Activated T-cell treated with anti-CD3 and anti-CD28 coated beads, Interleukin-2, amount 50 U/mL, for 72 hours (primary cell): ENCODE measurements around the gene CHCHD4. TPM values are rescaled to one million over a fixed set of nuclear protein-coding genes. Genes with fewer than 3 reads are reported as not detected.
A peak's percentile ranks its signal among the peaks of the same experiment; 100 is the strongest.

ENCODE experiments used
- ATAC-seq, 2 donors: fragments of 150-1000 bp; cut with Tn5 transposase; replicated peaks in 1 of 2; 2 replicates each; pipeline ENCODE4 v1.10.0; 2021; ENCODE audit warnings: moderate library complexity in 2 of 2, mild to moderate bottlenecking in 1 of 2
- DNase-seq, 2 donors: peaks; one replicate each; pipeline ENCODE4 v3.0.0; 2021 to 2022; ENCODE audit warnings: mixed read lengths in 1 of 2
- H3K27ac Mint-ChIP-seq: one replicate; pipeline ENCODE4 v1.8.0; 2022; ENCODE audit warnings: mild to moderate bottlenecking, moderate library complexity, mixed read lengths
- H3K27me3 Mint-ChIP-seq: one replicate; pipeline ENCODE4 v1.8.0; 2022; ENCODE audit warnings: low read depth, mixed read lengths
- H3K36me3 Mint-ChIP-seq, 2 donors: one replicate each; pipeline ENCODE4 v1.8.0; 2022; ENCODE audit warnings: mixed read lengths in 2 of 2, mild to moderate bottlenecking in 1 of 2; ENCODE audit not compliant: insufficient read depth in 2 of 2
- H3K4me1 Mint-ChIP-seq: one replicate; pipeline ENCODE4 v1.8.0; 2022; ENCODE audit warnings: low read depth, mixed read lengths
- H3K4me3 Mint-ChIP-seq, 2 donors: one replicate each; pipeline ENCODE4 v1.8.0; 2022; ENCODE audit warnings: mild to moderate bottlenecking in 2 of 2, mixed read lengths in 2 of 2, moderate library complexity in 2 of 2
- H3K9me3 Mint-ChIP-seq, 2 donors: one replicate each; pipeline ENCODE4 v1.8.0; 2022; ENCODE audit warnings: mixed read lengths in 2 of 2
- total RNA-seq, 2 donors: library from RNA; stranded (reverse); gene quantifications; one replicate each; pipeline ENCODE4 v1.2.3, GENCODE V29; 2022

The CHCHD4 gene
- total RNA-seq, 2 donors from 2014 or later, result 14.7 to 15.6 TPM

DNA sequence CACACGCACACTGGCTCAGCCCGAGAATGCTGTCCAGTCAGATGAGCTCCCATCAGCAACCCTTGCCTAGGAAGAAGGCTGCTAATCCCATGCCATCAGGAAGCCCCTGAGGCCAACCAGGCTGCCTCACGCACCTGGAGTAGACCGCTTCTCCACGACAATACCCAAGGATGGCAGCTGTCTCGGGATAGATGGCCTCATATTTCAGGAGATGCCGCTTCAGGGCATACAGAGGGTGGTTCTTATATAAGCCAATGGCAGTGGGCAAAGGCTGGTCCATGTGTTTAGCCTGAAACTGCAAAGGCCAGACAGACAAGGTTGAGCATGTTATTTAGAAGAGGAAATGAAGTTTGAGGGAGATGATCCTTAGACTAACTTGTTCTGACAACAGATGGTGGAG, 31.5 kb upstream of the CHCHD4 start:
- DNase-seq (no peak), ATAC-seq (no peak)
- Mint-ChIP-seq H3K4me1 (no peaks in the 10 kb centered on the region), H3K27ac (peak overlapping the region; percentile 62), H3K9me3 (no peaks in the 10 kb centered on the region), H3K36me3 (peaks cover 13 to 37% of the 10 kb centered on the region in 2 donors), H3K27me3 (no peaks in the 10 kb centered on the region), H3K4me3 (no peak overlapping the region)

DNA sequence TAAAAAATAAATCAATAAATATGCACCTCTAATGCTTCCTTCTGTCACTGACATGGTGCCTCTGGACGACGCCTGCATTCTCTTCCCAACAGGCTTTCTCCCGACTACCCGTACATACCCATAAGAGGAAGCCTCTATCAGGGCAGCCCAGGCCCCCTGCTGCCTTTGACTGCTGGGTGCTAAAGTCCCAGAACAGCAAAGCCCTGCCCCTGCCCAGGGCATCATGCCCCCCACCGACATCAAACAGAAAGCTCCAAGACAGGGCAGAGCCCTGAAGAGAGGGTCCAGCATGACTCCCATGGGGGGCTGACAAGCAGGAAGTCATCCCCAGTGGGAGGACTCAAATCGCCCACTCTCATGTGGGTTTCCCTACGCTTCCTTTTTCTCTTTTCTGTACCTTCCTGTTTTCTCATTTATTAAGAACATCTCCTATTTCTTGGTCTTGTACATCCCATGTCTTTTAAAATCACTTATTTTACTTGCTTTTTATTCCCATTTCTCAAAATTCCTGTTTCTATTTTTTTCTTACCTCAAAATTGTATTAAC, 30.3 kb upstream of the CHCHD4 start:
- Mint-ChIP-seq H3K36me3 (peaks cover 10 to 25% of the 10 kb centered on the region in 2 donors), H3K9me3 (no peaks in the 10 kb centered on the region), H3K4me3 (no peak overlapping the region), H3K27ac (no peak overlapping the region), H3K27me3 (no peaks in the 10 kb centered on the region), H3K4me1 (no peaks in the 10 kb centered on the region)
- ATAC-seq (no peak), DNase-seq (no peak)

DNA sequence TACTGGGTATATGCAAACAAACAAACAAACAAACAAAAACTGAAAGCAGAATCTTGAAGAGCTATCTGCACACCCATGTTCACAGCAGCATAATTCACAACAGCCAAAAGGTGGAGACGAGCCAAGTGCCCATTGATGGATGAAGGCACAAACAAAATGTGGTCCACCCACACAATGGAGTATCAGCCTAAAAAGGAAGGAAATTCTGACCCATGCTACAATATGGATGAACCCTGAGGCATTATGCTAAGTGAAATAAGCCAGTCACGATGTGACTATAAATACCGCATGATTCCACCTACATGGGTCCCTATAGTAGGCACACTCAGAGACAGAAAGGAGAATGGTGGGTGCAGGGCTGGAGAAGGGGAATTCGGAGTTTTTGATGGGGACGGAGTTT, 29.6 kb upstream of the CHCHD4 start:
- ATAC-seq, result no peak
- Mint-ChIP-seq H3K36me3 (peaks cover 10 to 22% of the 10 kb centered on the region in 2 donors), H3K4me1 (no peaks in the 10 kb centered on the region), H3K27ac (no peak overlapping the region), H3K9me3 (no peaks in the 10 kb centered on the region), H3K27me3 (no peaks in the 10 kb centered on the region), H3K4me3 (no peak overlapping the region)
- no peak for DNase-seq

DNA sequence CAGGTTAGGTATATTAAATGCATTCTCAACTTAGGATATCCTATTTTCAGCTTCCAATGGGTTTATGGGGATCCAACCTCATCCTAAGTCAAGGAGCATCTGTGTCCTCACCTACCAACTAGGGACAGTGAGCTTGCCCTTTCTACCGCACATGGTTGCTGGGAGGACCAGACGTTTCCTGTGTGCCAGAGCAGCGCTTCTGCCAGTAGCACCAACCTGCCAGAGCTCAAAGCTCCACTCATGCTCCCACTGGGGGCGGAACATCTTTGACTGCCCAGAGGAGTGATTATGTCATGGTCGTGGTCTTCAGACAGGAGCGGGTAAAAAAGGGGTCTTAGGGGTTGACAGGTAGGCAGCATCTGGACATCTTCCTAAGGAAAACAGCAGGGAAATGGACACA, 29.0 kb upstream of the CHCHD4 start:
- DNase-seq, result no peak
- no peaks in the 10 kb centered on the region for H3K4me1 Mint-ChIP-seq
- H3K27ac Mint-ChIP-seq, result no peak overlapping the region
- H3K9me3 Mint-ChIP-seq, result no peaks in the 10 kb centered on the region
- no peaks in the 10 kb centered on the region for H3K27me3 Mint-ChIP-seq
- no peak for ATAC-seq
- H3K36me3 Mint-ChIP-seq, result peaks cover 8 to 17% of the 10 kb centered on the region in 2 donors
- H3K4me3 Mint-ChIP-seq, result no peak overlapping the region

DNA sequence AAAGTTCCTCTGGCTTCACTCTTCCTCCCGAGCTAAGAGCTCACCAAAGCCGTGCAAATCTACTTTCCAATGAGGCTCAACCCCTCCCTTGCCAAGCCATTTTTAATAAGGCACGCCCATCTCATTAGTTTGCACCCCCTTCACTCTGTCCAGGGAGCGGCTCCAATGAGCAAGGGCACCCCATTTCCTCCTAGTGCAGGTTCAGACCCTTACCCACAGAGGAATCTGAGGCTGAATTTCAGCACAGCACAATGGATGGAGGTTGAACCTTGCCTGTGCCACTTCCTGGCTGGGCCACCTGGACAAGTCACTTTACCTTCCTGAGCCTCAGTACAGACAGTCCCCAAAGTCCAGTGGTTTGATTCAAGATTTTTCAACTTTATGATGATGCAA, 28.3 kb upstream of the CHCHD4 start:
- no peak for ATAC-seq
- no peaks in the 10 kb centered on the region for H3K9me3 Mint-ChIP-seq
- H3K27ac Mint-ChIP-seq, result no peak overlapping the region
- H3K4me1 Mint-ChIP-seq, result no peaks in the 10 kb centered on the region
- H3K4me3 Mint-ChIP-seq, result no peak overlapping the region
- no peaks in the 10 kb centered on the region for H3K27me3 Mint-ChIP-seq
- no peak for DNase-seq
- peaks cover 4 to 10% of the 10 kb centered on the region in 2 donors for H3K36me3 Mint-ChIP-seq

DNA sequence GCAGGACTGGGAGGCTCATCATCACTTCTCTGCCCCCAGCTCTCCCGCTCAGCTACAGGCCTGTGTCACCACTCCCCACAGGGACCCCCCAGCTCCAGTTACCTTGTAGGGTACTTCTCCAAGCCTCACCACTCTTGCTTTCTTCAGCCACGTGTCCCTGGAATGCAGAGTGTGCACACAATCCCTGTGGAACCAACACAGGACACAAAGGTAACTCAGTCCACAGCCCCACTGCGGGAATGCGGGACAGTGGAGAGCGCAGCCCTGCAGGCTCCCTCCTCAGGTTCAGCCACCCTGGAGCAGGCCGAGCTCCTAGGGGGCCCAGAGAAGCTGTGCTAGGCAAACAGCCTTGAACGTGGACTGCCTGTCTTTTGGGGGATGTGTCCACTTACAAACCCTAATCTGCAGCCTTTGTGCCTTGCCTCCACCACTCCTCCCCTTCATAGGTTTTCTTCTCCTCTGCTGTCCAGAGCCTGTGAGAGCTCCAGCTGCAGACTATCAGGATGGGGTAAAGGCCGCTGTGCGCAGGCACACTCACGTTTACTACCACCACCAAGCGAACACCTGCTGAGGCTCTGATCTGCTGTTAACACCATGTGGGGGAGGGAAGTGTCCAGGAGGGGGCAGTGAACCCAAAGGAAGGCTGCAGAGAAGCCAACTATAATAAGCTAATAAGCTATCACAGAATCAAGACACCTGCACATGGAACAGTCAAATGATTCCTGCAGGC, 27.7 kb upstream of the CHCHD4 start:
- DNase-seq (no peak), ATAC-seq (no peak)
- peaks cover 2 to 9% of the 10 kb centered on the region in 2 donors for H3K36me3 Mint-ChIP-seq
- no peak overlapping the region for H3K27ac Mint-ChIP-seq
- H3K4me1 Mint-ChIP-seq, result no peaks in the 10 kb centered on the region
- H3K27me3 Mint-ChIP-seq, result no peaks in the 10 kb centered on the region
- H3K4me3 Mint-ChIP-seq, result no peak overlapping the region
- no peaks in the 10 kb centered on the region for H3K9me3 Mint-ChIP-seq

DNA sequence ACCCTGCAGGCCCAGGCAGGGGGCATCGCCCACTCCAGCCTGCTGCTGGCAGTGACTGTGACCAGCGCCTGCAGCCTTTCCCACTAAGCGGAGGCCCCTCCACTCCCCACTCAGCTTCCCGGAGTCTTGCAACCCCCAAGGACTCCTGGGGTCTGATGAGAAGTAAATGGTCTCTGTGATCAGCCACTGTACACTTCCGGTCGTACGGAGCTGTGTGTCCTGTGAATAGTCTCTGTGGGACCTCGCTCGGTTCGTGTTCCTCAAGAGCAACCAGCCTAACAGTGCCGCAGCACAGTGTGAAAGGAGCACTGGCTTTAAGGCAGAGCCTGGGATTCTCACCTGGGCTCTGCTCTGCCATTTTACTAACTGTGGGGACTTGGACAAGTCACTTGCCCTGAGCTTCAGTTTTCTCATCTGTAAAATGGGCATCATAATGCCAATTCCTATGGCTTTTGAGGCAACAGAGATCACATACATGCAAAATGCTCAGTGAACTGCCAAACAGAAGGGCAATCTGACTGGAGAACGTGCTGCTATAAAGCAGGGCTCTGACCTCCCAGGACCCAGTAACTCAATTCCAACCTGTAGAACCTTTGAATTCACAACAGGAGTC, 26.9 kb upstream of the CHCHD4 start:
- Mint-ChIP-seq H3K27ac (no peak overlapping the region), H3K4me3 (no peak overlapping the region), H3K4me1 (no peaks in the 10 kb centered on the region), H3K27me3 (no peaks in the 10 kb centered on the region), H3K9me3 (no peaks in the 10 kb centered on the region), H3K36me3 (peaks cover 2 to 9% of the 10 kb centered on the region in 2 donors)
- no peak for ATAC-seq
- no peak for DNase-seq

DNA sequence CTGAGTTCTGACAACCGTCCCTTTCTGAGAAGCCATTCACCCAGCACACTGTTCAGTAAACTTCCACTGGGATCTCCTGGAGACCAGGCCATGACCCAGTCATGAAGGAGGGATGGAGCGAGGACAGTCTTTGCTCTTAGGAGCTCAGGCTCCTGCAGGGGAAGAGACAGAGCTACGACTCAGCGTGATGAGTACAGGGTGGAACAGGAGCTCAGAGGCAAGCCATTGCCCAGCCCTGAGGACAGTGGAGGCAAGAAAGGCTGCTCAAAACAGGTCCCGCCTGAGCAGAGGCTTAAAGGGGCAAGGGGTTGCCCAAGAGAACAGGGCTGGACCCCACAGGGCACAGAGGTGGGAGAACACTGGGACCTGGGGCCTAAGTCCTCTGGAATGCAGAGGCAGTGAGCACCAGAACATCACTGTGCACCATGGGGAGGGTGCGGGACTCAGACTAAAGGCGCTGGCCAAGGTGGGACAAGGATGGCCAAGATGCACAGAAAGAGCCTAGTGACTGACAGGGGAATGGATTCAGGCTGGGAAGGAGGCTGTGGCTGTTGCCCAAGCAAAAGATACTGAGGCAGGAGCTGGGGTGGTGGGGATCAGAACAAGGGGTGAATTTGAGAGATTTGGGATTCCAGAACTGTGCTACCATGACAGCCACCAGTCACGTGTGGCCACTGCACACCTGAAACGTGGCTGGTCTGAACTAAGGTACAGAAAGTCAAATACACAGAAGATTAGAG, 26.0 kb upstream of the CHCHD4 start:
- Mint-ChIP-seq H3K9me3 (no peaks in the 10 kb centered on the region), H3K27ac (peak overlapping the region; percentile 58), H3K4me3 (no peak overlapping the region), H3K4me1 (peaks cover 6% of the 10 kb centered on the region), H3K27me3 (no peaks in the 10 kb centered on the region), H3K36me3 (peaks cover 2 to 3% of the 10 kb centered on the region in 2 donors)
- no peak for ATAC-seq
- DNase-seq, result no peak

DNA sequence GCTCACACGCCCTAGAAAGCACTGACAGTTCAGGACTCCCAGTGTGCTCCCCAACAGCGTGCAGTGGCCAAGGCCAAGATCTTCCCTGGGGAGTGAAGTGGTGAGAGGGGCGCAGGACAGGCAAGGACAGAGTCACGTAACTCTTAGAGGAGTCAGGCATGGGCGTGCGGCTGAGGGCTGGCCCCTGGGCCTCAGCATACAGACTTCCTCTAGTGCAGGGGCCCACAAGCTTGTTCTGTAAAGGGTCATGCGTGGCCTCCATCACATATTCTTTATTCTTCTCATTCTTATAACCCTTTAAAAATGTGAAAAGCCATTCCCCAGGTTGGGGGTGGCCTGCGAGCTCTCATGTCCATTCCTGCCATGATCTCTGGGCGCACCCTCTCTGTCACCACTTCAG, 25.4 kb upstream of the CHCHD4 start:
- Mint-ChIP-seq H3K4me1 (peaks cover 11% of the 10 kb centered on the region), H3K9me3 (no peaks in the 10 kb centered on the region), H3K27me3 (no peaks in the 10 kb centered on the region), H3K36me3 (peaks cover 2 to 3% of the 10 kb centered on the region in 2 donors), H3K27ac (peak overlapping the region; percentile 58), H3K4me3 (no peak overlapping the region)
- ATAC-seq, result no peak
- DNase-seq, result no peak

DNA sequence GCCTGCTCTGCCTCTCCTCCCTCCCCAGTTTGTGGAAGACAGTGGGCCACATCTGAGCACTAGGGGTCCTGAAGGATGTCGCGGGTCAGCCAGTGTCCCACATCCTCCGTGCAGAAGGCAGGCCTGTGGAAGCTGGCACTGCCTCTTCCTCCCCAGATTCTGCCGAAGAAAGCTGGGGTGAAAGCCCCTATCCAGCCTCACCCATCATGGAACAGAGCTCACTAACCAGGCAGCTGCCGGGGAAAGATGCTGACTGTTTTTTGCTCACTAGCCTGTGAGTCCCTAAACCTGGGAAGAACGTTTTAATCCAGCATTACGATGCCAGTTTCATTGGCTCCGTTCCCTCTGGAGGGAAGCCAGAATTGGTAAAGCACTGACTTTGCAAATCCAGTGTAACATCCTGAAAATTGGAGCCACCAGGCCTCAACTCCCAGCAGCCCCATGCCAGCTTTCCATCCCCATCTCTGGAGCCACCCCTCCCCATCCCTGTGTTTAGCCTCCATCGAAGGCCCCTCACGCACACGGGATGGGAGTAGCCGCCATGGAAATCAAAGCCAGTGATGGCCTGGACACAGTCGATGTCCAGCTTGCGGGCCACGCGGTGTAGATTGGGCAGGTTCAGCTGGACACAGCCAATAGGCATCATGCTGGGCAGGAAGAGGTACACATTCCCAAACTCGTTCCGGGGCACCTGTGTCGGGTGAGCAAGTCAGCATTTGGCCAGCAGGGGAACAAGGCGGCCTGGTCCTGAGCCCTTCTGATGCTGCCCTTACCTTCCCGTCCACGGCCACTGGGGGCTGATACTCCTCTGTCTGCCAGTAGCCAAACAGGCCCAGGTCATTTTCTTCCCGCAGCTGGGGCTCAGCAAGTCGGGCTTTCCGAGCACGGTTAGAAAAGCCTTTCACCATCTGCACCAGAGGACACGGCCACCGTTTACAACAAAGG, 23.6 kb upstream of the CHCHD4 start:
- no peaks in the 10 kb centered on the region for H3K36me3 Mint-ChIP-seq
- no peak overlapping the region for H3K4me3 Mint-ChIP-seq
- DNase-seq (no peak), ATAC-seq (no peak)
- no peaks in the 10 kb centered on the region for H3K9me3 Mint-ChIP-seq
- peaks cover 26% of the 10 kb centered on the region for H3K4me1 Mint-ChIP-seq
- no peaks in the 10 kb centered on the region for H3K27me3 Mint-ChIP-seq
- H3K27ac Mint-ChIP-seq, result no peak overlapping the region

DNA sequence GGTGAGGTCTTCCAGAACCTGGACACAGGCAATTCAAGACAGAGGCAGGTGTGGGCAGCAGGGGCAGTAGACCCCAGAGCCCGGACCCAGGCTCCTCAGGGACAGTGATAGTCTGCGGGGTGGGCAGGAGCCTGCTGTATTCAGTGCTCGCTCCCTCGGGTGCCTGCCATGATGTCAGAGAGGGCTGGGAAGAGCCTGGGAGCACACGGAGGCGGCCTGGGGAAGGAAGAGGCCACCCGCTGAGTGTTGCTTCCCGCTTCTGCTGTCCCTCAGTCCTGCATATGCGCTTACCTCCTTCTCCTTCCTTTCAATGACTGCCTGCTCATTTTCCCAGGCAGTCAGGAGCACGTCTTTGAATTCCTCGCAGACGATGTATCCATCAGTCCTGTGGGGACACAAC, 22.9 kb upstream of the CHCHD4 start:
- ATAC-seq, result no peak
- no peak for DNase-seq
- Mint-ChIP-seq H3K36me3 (peaks cover 0 to under 1% of the 10 kb centered on the region in 2 donors), H3K9me3 (no peaks in the 10 kb centered on the region), H3K27me3 (no peaks in the 10 kb centered on the region), H3K27ac (no peak overlapping the region), H3K4me1 (peaks cover 32% of the 10 kb centered on the region), H3K4me3 (no peak overlapping the region)

DNA sequence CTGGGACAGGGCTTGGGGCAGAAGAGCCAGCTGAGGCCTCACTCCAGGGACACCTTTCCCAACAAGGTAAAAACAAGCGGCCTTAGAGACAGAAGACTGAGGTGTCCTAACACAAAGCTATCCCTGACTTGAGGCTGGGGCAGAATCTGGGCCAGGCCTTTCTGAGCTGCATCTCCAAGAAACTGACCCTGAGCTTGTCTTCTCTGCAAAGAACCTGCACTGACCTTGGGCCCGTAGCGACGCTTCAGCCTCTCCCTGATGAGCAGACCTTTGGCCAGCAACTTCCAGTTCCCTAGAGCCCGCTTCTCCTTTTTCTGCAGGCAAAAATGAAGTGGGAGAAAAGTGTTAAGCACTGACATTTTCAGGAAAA, 22.4 kb upstream of the CHCHD4 start:
- ATAC-seq (no peak), DNase-seq (no peak)
- Mint-ChIP-seq H3K36me3 (peaks cover under 1 to 5% of the 10 kb centered on the region in 2 donors), H3K27ac (no peak overlapping the region), H3K9me3 (no peaks in the 10 kb centered on the region), H3K4me3 (no peak overlapping the region), H3K27me3 (no peaks in the 10 kb centered on the region), H3K4me1 (peaks cover 38% of the 10 kb centered on the region)
